Epithelial cell of esophagus (primary cell): ENCODE results near the gene CERK.

Experiments used
- DNase-seq: peaks from one replicate; pipeline ENCODE4 v3.0.0; 2010; ENCODE audit warnings: low read depth
- H3K4me3 ChIP-seq: 2 replicates; pipeline ENCODE4 v1.5.1; 2011; ENCODE audit warnings: mild to moderate bottlenecking, low read length, control low read depth
- CTCF ChIP-seq: IDR thresholded peaks from 2 replicates; pipeline ENCODE4 v1.5.1; 2011; ENCODE audit warnings: low read depth, mild to moderate bottlenecking, low read length, control low read depth, inconsistent platforms; ENCODE audit not compliant: insufficient read depth; ENCODE audit errors: missing control alignments

Gene CERK

GRCh38 chr22:46730568-46731245 is 7.3 kb downstream of the CERK start:
- DNase-seq: no peak
- TF ChIP-seq CTCF: no peak

GRCh38 chr22:46728470-46728869 is 9.6 kb downstream of the CERK start:
- no peak for TF ChIP-seq CTCF
- DNase-seq: no peak
- no peak overlapping the region for H3K4me3 ChIP-seq

More at GRCh38 chr22:46730568-46731245, 7.3 kb downstream of the CERK start:
- H3K4me3 ChIP-seq: no peak overlapping the region

GRCh38 chr22:46727813-46728364 is 10.2 kb downstream of the CERK start:
- no peak overlapping the region for H3K4me3 ChIP-seq
- peak; percentile 39 for DNase-seq
- TF ChIP-seq CTCF: no peak

- H3K4me3 ChIP-seq: no peak overlapping the region
- no peak for TF ChIP-seq CTCF
- no peak for DNase-seq
Measured at GRCh38 chr22:46726986-46727317, 11.1 kb downstream of the CERK start.

GRCh38 chr22:46726066-46726985 is 11.7 kb downstream of the CERK start:
- no peak overlapping the region for H3K4me3 ChIP-seq
- DNase-seq: no peak
- TF ChIP-seq CTCF: no peak

- DNase-seq: no peak
- no peak for TF ChIP-seq CTCF
- H3K4me3 ChIP-seq: no peak overlapping the region
Measured at GRCh38 chr22:46725096-46725495, 13.0 kb downstream of the CERK start.
